Measurements from ENCODE around the gene EMSY. TPM values are rescaled to one million over a fixed set of nuclear protein-coding genes. Genes with fewer than 3 reads are reported as not detected.

The EMSY gene
- polyA plus RNA-seq, 1 of the 3 experiments (the other 2 are of a cell fraction) = 11.1 TPM

GRCh38 chr11:76600124-76600655, 155.4 kb downstream of the EMSY start:
- Histone ChIP-seq H3K27me3 (ENCODE audit: insufficient read depth) (no peaks in the 10 kb centered on the region), H3K4me3 (ENCODE audit: low read depth in 2 of 2, low read length in 1 of 2) (no peak overlapping the region), H3F3A (replicated peaks; ENCODE audit: insufficient read depth) (no peaks in the 10 kb centered on the region), H3K4me1 (ENCODE audit: control insufficient read depth in 1 of 2, insufficient read depth in 2 of 2, low read depth in 1 of 2, low read length in 1 of 2) (peaks cover 4 to 37% of the 10 kb centered on the region in 2 experiments; a peak in 2 of 4 replicates), H3K79me2 (ENCODE audit: insufficient read depth) (no peaks in the 10 kb centered on the region), H2AFZ (ENCODE audit: low read depth) (no peak overlapping the region), H4K20me1 (ENCODE audit: insufficient read depth) (no peaks in the 10 kb centered on the region), H3K9me2 (no peaks in the 10 kb centered on the region), H3K36me3 (replicated peaks in 1 of 2; ENCODE audit: control insufficient read depth in 1 of 2, insufficient read depth in 2 of 2, low read length in 1 of 2) (no peaks in the 10 kb centered on the region), H3K9me3 (no peaks in the 10 kb centered on the region), H3K9ac (no peak overlapping the region), H3K4me2 (no peak overlapping the region), H3K27ac (ENCODE audit: low read depth in 2 of 2, low read length in 1 of 2) (no peak overlapping the region)
- CTCF ChIA-PET = interaction anchor here (1.1 to 3.9 kb wide), 7 partner anchors 10 to 79 kb away, joined by 3 to 55 read pairs (median 5); partner anchors contain the start of gene LRRC32
- TF ChIP-seq CHD2 (IDR thresholded peaks at IDR 0.05; ENCODE audit: low read length, partially characterized antibody) (no peak), RAD21 (IDR thresholded peaks at IDR 0.05; ENCODE audit: low read length) (no peak), ELF1 (IDR thresholded peaks at IDR 0.05) (no peak), JUND (IDR thresholded peaks at IDR 0.05) (no peak), FOXM1 (IDR thresholded peaks at IDR 0.05; ENCODE audit: low read depth) (no peak), TCF12 (IDR thresholded peaks at IDR 0.05) (no peak), USF2 (IDR thresholded peaks at IDR 0.05; ENCODE audit: borderline replicate concordance, low read depth, low read length) (no peak), GABPA (IDR thresholded peaks at IDR 0.05; ENCODE audit: low read depth) (no peak), MAX (IDR thresholded peaks at IDR 0.05; ENCODE audit: low read depth) (no peak)
- POLR2A ChIA-PET = no interaction called here
- WGBS (ENCODE audit: low lambda C conversion rate) = 86% methylated on average over 10 of the region's 10 CpGs
- DNase-seq = no peak

- no peak overlapping the region for H3K27ac ChIP-seq (ENCODE audit: low read depth in 2 of 2, low read length in 1 of 2)
- peaks cover 4 to 46% of the 10 kb centered on the region in 2 experiments; a peak in 2 of 4 replicates for H3K4me1 ChIP-seq (ENCODE audit: control insufficient read depth in 1 of 2, insufficient read depth in 2 of 2, low read depth in 1 of 2, low read length in 1 of 2)
- no peaks in the 10 kb centered on the region for H3K79me2 ChIP-seq (ENCODE audit: insufficient read depth)
- WGBS (ENCODE audit: low lambda C conversion rate) = 90% methylated on average over 7 of the region's 7 CpGs
- no peaks in the 10 kb centered on the region for H3F3A ChIP-seq (replicated peaks; ENCODE audit: insufficient read depth)
- ChIA-PET CTCF (interaction anchor here (1.0 kb wide), 1 partner anchor 32 kb away, joined by 3 read pairs; no protein-coding TSS in a partner anchor), POLR2A (no interaction called here)
- no peak overlapping the region for H3K9ac ChIP-seq
- DNase-seq = no peak
- H3K27me3 ChIP-seq (ENCODE audit: insufficient read depth) = no peaks in the 10 kb centered on the region
- H3K9me2 ChIP-seq = no peaks in the 10 kb centered on the region
- no peak overlapping the region for H3K4me3 ChIP-seq (ENCODE audit: low read depth in 2 of 2, low read length in 1 of 2)
- no peaks in the 10 kb centered on the region for H3K36me3 ChIP-seq (replicated peaks in 1 of 2; ENCODE audit: control insufficient read depth in 1 of 2, insufficient read depth in 2 of 2, low read length in 1 of 2)
- no peaks in the 10 kb centered on the region for H4K20me1 ChIP-seq (ENCODE audit: insufficient read depth)
- H3K4me2 ChIP-seq = no peak overlapping the region
- no peaks in the 10 kb centered on the region for H3K9me3 ChIP-seq
- no peak overlapping the region for H2AFZ ChIP-seq (ENCODE audit: low read depth)
- no peak for TF ChIP-seq POLR2AphosphoS5 (IDR thresholded peaks at IDR 0.05; ENCODE audit: low read depth, low read length)
- no peak for TF ChIP-seq IRF3 (IDR thresholded peaks at IDR 0.05; ENCODE audit: low read depth, low read length)
- no peak for TF ChIP-seq USF2 (IDR thresholded peaks at IDR 0.05; ENCODE audit: borderline replicate concordance, low read depth, low read length)
- no peak for TF ChIP-seq SMC3 (IDR thresholded peaks at IDR 0.05; ENCODE audit: low read depth, low read length)
- TF ChIP-seq TEAD4 (IDR thresholded peaks at IDR 0.05; ENCODE audit: borderline replicate concordance, insufficient read depth) = no peak
- TF ChIP-seq ZBTB33 (IDR thresholded peaks at IDR 0.05; ENCODE audit: borderline replicate concordance, low read depth) = no peak
- TF ChIP-seq GABPA (IDR thresholded peaks at IDR 0.05; ENCODE audit: low read depth) = no peak
- TF ChIP-seq CTCF (IDR thresholded peaks at IDR 0.05) = no peak
- TF ChIP-seq REST (IDR thresholded peaks at IDR 0.05; ENCODE audit: low read depth, low read length) = no peak
Measured at GRCh38 chr11:76601272-76601671, 156.5 kb downstream of the EMSY start.

Measured in SK-N-SH (cell line).